Astrocyte (in vitro differentiated cells and primary cell): Measurements from ENCODE around the gene HEMK1. TPM values are rescaled to one million over a fixed set of nuclear protein-coding genes. Genes with fewer than 3 reads are reported as not detected.
A peak's percentile ranks its signal among the peaks of the same experiment; 100 is the strongest.

ENCODE experiments used
- DNase-seq: peaks from one replicate; pipeline ENCODE4 v3.0.0-alpha.2; 2010; ENCODE audit warnings: low read depth
- FAIRE-seq: peaks from 2 replicates; lab custom pipeline; 2011; peaks lifted over from hg19 to GRCh38; lab: Jason Lieb, UNC
- H2AFZ ChIP-seq: 2 replicates; pipeline ENCODE4 v1.6.0; 2012; ENCODE audit warnings: low read depth, low read length, inconsistent platforms
- H3K27ac ChIP-seq: 2 replicates; pipeline ENCODE4 v1.5.1; 2011; ENCODE audit warnings: low read depth, low read length, inconsistent platforms
- H3K27me3 ChIP-seq: 2 replicates; pipeline ENCODE4 v1.6.0; 2011; ENCODE audit warnings: low read length, inconsistent platforms; ENCODE audit not compliant: insufficient read depth
- H3K36me3 ChIP-seq: 2 replicates; pipeline ENCODE4 v1.5.1; 2011; ENCODE audit warnings: low read length, inconsistent platforms; ENCODE audit not compliant: insufficient read depth
- H3K4me1 ChIP-seq: 2 replicates; pipeline ENCODE4 v1.5.1; 2011; ENCODE audit warnings: low read length, inconsistent platforms; ENCODE audit not compliant: insufficient read depth
- H3K4me2 ChIP-seq: 2 replicates; pipeline ENCODE4 v1.6.0; 2012; ENCODE audit warnings: low read length, inconsistent platforms
- H3K4me3 ChIP-seq: 2 replicates; pipeline ENCODE4 v1.5.1; 2011; ENCODE audit warnings: low read depth, mild to moderate bottlenecking, low read length, inconsistent platforms; ENCODE audit not compliant: insufficient read depth
- H3K79me2 ChIP-seq: 2 replicates; pipeline ENCODE4 v1.6.0; 2012; ENCODE audit warnings: mild to moderate bottlenecking, low read length, inconsistent platforms; ENCODE audit not compliant: insufficient read depth
- H3K9ac ChIP-seq: 2 replicates; pipeline ENCODE4 v1.6.0; 2012; ENCODE audit warnings: mild to moderate bottlenecking, low read length, inconsistent platforms
- H3K9me3 ChIP-seq: 2 replicates; pipeline ENCODE4 v1.5.1; 2012; ENCODE audit warnings: low read depth, mild to moderate bottlenecking, low read length, inconsistent platforms; ENCODE audit not compliant: insufficient read depth
- H4K20me1 ChIP-seq: 2 replicates; pipeline ENCODE4 v1.6.0; 2012; ENCODE audit warnings: low read length, inconsistent platforms; ENCODE audit not compliant: insufficient read depth
- H3K27ac Mint-ChIP-seq: one replicate; pipeline ENCODE4 v1.8.0; 2021; ENCODE audit warnings: mild to moderate bottlenecking, mixed read lengths; ENCODE audit not compliant: unreplicated experiment
- H3K27me3 Mint-ChIP-seq: one replicate; pipeline ENCODE4 v1.8.0; 2021; ENCODE audit warnings: low read depth, mixed read lengths; ENCODE audit not compliant: unreplicated experiment
- H3K36me3 Mint-ChIP-seq: one replicate; pipeline ENCODE4 v1.8.0; 2021; ENCODE audit warnings: low read depth, mixed read lengths; ENCODE audit not compliant: unreplicated experiment
- H3K4me1 Mint-ChIP-seq: one replicate; pipeline ENCODE4 v1.8.0; 2021; ENCODE audit warnings: low read depth, mixed read lengths; ENCODE audit not compliant: unreplicated experiment
- H3K4me3 Mint-ChIP-seq: one replicate; pipeline ENCODE4 v1.8.0; 2021; ENCODE audit warnings: mild to moderate bottlenecking, moderate library complexity, mixed read lengths; ENCODE audit not compliant: unreplicated experiment
- H3K9me3 Mint-ChIP-seq: one replicate; pipeline ENCODE4 v1.8.0; 2021; ENCODE audit warnings: mild to moderate bottlenecking, mixed read lengths; ENCODE audit not compliant: unreplicated experiment
- CTCF ChIP-seq: IDR thresholded peaks from 2 replicates; pipeline ENCODE4 v1.5.1; 2011; ENCODE audit warnings: low read depth, mild to moderate bottlenecking, inconsistent platforms, low read length, moderate library complexity; ENCODE audit not compliant: insufficient read depth
- EZH2 ChIP-seq: IDR thresholded peaks from 2 replicates; pipeline ENCODE4 v1.6.1; 2012; ENCODE audit warnings: mild to moderate bottlenecking, low read length, inconsistent platforms; ENCODE audit not compliant: insufficient read depth
- total RNA-seq: library from RNA; stranded (reverse); gene quantifications from 2 replicates; pipeline ENCODE4 v1.2.1, GENCODE V29; 2021

HEMK1 gene
- total RNA-seq, 1 donor from 2014 or later, result 13.6 TPM

GRCh38 chr3:50525191-50525910, 44.0 kb upstream of the HEMK1 start:
- Histone ChIP-seq H3K36me3 (no peaks in the 10 kb centered on the region), H3K9me3 (no peaks in the 10 kb centered on the region), H3K9ac (no peak overlapping the region), H3K27me3 (peaks cover 26% of the 10 kb centered on the region), H4K20me1 (no peaks in the 10 kb centered on the region), H3K4me1 (no peaks in the 10 kb centered on the region), H3K4me2 (no peak overlapping the region), H3K27ac (no peak overlapping the region), H3K4me3 (no peak overlapping the region), H2AFZ (no peak overlapping the region), H3K79me2 (no peaks in the 10 kb centered on the region)
- FAIRE-seq (no peak), DNase-seq (no peak)
- Mint-ChIP-seq H3K36me3 (no peaks in the 10 kb centered on the region), H3K4me3 (no peak overlapping the region), H3K27ac (no peak overlapping the region), H3K9me3 (no peaks in the 10 kb centered on the region), H3K4me1 (no peaks in the 10 kb centered on the region), H3K27me3 (peaks cover 47% of the 10 kb centered on the region)
- TF ChIP-seq EZH2, result no peak
- no peak for TF ChIP-seq CTCF

- H3K27me3 Mint-ChIP-seq, result peaks cover 48% of the 10 kb centered on the region
- H3K4me3 ChIP-seq, result no peak overlapping the region
- DNase-seq (peak; percentile 20), FAIRE-seq (no peak)
- H3K4me3 Mint-ChIP-seq, result no peak overlapping the region
- H3K9me3 ChIP-seq, result no peaks in the 10 kb centered on the region
- peaks cover 31% of the 10 kb centered on the region for H3K27me3 ChIP-seq
- H3K4me1 Mint-ChIP-seq, result no peaks in the 10 kb centered on the region
- H4K20me1 ChIP-seq, result no peaks in the 10 kb centered on the region
- H3K36me3 ChIP-seq, result no peaks in the 10 kb centered on the region
- H3K79me2 ChIP-seq, result no peaks in the 10 kb centered on the region
- H3K36me3 Mint-ChIP-seq, result no peaks in the 10 kb centered on the region
- no peak overlapping the region for H3K4me2 ChIP-seq
- H3K9ac ChIP-seq, result no peak overlapping the region
- H3K27ac Mint-ChIP-seq, result no peak overlapping the region
- H2AFZ ChIP-seq, result no peak overlapping the region
- H3K27ac ChIP-seq, result no peak overlapping the region
- TF ChIP-seq CTCF, result no peak
- TF ChIP-seq EZH2, result no peak
- H3K4me1 ChIP-seq, result no peaks in the 10 kb centered on the region
- no peaks in the 10 kb centered on the region for H3K9me3 Mint-ChIP-seq
These were observed 43.3 kb upstream of the HEMK1 start for GRCh38 chr3:50525987-50526386.
